C4-2B (cell line): ENCODE results near the gene SLC25A25.

ENCODE experiments used
- ZFX ChIP-seq: fragments of 450-650 bp; IDR thresholded peaks from 2 replicates; pipeline ENCODE4 v1.6.1; 2017
- TF ChIP-seq, protein P1 (sequence below): fragments of 450-650 bp; conservative IDR thresholded peaks from 2 replicates; pipeline ENCODE4 v1.5.1; 2017; ENCODE audit warnings: mild to moderate bottlenecking

DNA sequence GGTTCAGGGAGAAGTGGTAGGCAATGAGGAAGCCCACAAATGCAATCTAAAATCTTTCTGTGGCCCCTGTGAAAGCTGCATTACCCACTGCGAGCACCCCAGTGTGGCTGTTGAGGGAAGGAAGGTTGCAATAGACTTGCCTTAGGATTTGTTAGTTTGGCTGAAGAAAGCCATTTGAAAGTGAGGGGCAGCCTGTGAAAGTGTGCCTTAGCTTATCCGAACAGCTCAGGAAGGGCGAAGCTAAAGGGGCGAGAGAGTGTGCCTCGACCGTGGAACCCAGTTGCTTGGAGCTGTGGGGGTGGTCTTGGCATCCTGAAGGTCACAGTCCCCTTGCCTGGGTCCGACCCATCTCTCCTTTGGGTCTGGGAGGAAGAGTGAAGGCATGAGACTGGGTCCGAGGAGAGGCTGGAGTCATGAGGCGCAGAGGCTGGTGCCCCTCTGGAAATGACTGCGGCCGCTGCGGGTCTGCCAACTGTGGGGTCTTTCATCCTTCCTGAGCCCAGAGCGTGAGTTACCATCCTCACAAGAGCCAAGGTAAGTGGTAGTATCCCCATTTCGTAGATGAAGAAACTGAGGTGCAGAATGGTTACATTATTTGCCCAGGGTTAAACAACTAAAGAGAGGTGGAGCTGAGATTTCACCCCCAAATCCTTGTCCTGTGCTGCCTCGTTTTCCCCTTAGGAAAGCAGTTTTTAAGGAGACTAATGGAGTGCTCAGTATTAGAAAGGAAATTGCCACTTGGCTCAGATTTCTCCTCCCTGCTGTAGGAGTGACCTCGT lies 24.4 kb downstream of the SLC25A25 start:
- TF ChIP-seq, protein P1, sequence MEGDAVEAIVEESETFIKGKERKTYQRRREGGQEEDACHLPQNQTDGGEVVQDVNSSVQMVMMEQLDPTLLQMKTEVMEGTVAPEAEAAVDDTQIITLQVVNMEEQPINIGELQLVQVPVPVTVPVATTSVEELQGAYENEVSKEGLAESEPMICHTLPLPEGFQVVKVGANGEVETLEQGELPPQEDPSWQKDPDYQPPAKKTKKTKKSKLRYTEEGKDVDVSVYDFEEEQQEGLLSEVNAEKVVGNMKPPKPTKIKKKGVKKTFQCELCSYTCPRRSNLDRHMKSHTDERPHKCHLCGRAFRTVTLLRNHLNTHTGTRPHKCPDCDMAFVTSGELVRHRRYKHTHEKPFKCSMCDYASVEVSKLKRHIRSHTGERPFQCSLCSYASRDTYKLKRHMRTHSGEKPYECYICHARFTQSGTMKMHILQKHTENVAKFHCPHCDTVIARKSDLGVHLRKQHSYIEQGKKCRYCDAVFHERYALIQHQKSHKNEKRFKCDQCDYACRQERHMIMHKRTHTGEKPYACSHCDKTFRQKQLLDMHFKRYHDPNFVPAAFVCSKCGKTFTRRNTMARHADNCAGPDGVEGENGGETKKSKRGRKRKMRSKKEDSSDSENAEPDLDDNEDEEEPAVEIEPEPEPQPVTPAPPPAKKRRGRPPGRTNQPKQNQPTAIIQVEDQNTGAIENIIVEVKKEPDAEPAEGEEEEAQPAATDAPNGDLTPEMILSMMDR: no peak
- TF ChIP-seq ZFX: no peak
